ENCODE measurements around the gene ZBTB24.

- TF ChIP-seq POLR2A (IDR thresholded peaks at IDR 0.05), result no peak
- TF ChIP-seq CTCF (IDR thresholded peaks at IDR 0.05), result no peak
Observed at GRCh38 chr6:109436041-109436440, 47.0 kb downstream of the ZBTB24 start.

Data from thyroid gland (tissue), 4 donors.